Liver (tissue), 9 donors: Measurements from ENCODE around the gene APP. TPM values are rescaled to one million over a fixed set of nuclear protein-coding genes. Genes with fewer than 3 reads are reported as not detected.

ENCODE experiments used
- DNase-seq: peaks from one replicate; pipeline ENCODE4 v3.0.0-alpha.2; 2017; ENCODE audit warnings: low spot score
- H3K27ac ChIP-seq, 2 donors: one replicate each; pipeline ENCODE4 v1.7.0; 2013; ENCODE audit warnings: inconsistent platforms in 2 of 2, low read length in 2 of 2, control low read depth in 1 of 2, low read depth in 1 of 2, mild to moderate bottlenecking in 1 of 2
- H3K27me3 ChIP-seq, 4 donors: one replicate each; pipeline versions ENCODE4 v1.6.1 to v1.7.0; 2013; ENCODE audit warnings: low read length in 3 of 4, inconsistent platforms in 1 of 4, mild to moderate bottlenecking in 1 of 4, moderate library complexity in 1 of 4; ENCODE audit not compliant: control insufficient read depth in 4 of 4, insufficient read depth in 4 of 4
- H3K36me3 ChIP-seq, 4 donors: one replicate each; pipeline versions ENCODE4 v1.6.1 to v1.7.0; 2013; ENCODE audit warnings: low read length in 3 of 4, mild to moderate bottlenecking in 3 of 4, low read depth in 1 of 4, moderate library complexity in 1 of 4; ENCODE audit not compliant: control insufficient read depth in 4 of 4, insufficient read depth in 3 of 4
- H3K4me1 ChIP-seq, 4 donors: one replicate each; pipeline versions ENCODE4 v1.6.1 to v1.7.0; 2013; ENCODE audit warnings: low read length in 3 of 4, mild to moderate bottlenecking in 3 of 4, moderate library complexity in 1 of 4; ENCODE audit not compliant: control insufficient read depth in 4 of 4, insufficient read depth in 4 of 4
- H3K4me3 ChIP-seq, 3 donors: one replicate each; pipeline versions ENCODE4 v1.6.1 to v1.7.0; 2013; ENCODE audit warnings: low read length in 3 of 3, control low read depth in 1 of 3, low read depth in 1 of 3, mild to moderate bottlenecking in 1 of 3
- H3K9ac ChIP-seq, 2 donors: one replicate each; pipeline ENCODE4 v1.7.0; 2013; ENCODE audit warnings: low read length in 2 of 2, mild to moderate bottlenecking in 2 of 2, moderate library complexity in 2 of 2, control low read depth in 1 of 2, low read depth in 1 of 2
- H3K9me3 ChIP-seq, 4 donors: one replicate each; pipeline versions ENCODE4 v1.6.1 to v1.7.0; 2013; ENCODE audit warnings: low read length in 3 of 4; ENCODE audit not compliant: control insufficient read depth in 4 of 4
- ATF3 ChIP-seq: IDR thresholded peaks from 2 replicates; pipeline ENCODE4 v1.6.1; 2016; ENCODE audit warnings: antibody characterized with exemption
- EGR1 ChIP-seq, 2 donors: IDR thresholded peaks; 2 replicates each; pipeline ENCODE4 v1.6.1; 2016 to 2018; ENCODE audit warnings: antibody characterized with exemption in 2 of 2, low read depth in 2 of 2
- FOXA1 ChIP-seq: IDR thresholded peaks from 2 replicates; pipeline ENCODE4 v1.6.1; 2016; ENCODE audit warnings: antibody characterized with exemption
- FOXA2 ChIP-seq: IDR thresholded peaks from 2 replicates; pipeline ENCODE4 v1.6.1; 2016; ENCODE audit warnings: antibody characterized with exemption
- GABPA ChIP-seq, 2 donors: IDR thresholded peaks in 1 of 2; conservative IDR thresholded peaks in 1 of 2; 2 replicates each; pipeline ENCODE4 v1.6.1; 2016; ENCODE audit warnings: antibody characterized with exemption in 2 of 2, mild to moderate bottlenecking in 1 of 2, moderate library complexity in 1 of 2
- HNF4A ChIP-seq, 2 donors: conservative IDR thresholded peaks; 2 replicates each; pipeline ENCODE4 v1.6.1; 2016; ENCODE audit warnings: antibody characterized with exemption in 2 of 2, mild to moderate bottlenecking in 2 of 2
- HNF4G ChIP-seq: IDR thresholded peaks from 2 replicates; pipeline ENCODE4 v1.6.1; 2016; ENCODE audit warnings: antibody characterized with exemption
- JUND ChIP-seq, 2 donors: IDR thresholded peaks; 2 replicates each; pipeline ENCODE4 v1.6.1; 2016; ENCODE audit warnings: antibody characterized with exemption in 2 of 2
- NR2F2 ChIP-seq: IDR thresholded peaks from 2 replicates; pipeline ENCODE4 v1.6.1; 2016; ENCODE audit warnings: antibody characterized with exemption
- RAD21 ChIP-seq, 2 donors: IDR thresholded peaks; 2 replicates each; pipeline ENCODE4 v1.6.1; 2016; ENCODE audit warnings: antibody characterized with exemption in 2 of 2, mild to moderate bottlenecking in 2 of 2
- RXRA ChIP-seq, 2 donors: IDR thresholded peaks; 2 replicates each; pipeline ENCODE4 v1.6.1; 2017 to 2018; ENCODE audit warnings: antibody characterized with exemption in 2 of 2, mild to moderate bottlenecking in 1 of 2
- SP1 ChIP-seq: IDR thresholded peaks from 2 replicates; pipeline ENCODE4 v1.6.1; 2018; ENCODE audit warnings: antibody characterized with exemption, mild to moderate bottlenecking
- TAF1 ChIP-seq: conservative IDR thresholded peaks from 2 replicates; pipeline ENCODE4 v1.6.1; 2016; ENCODE audit warnings: antibody characterized with exemption, mild to moderate bottlenecking
- YY1 ChIP-seq: IDR thresholded peaks from 2 replicates; pipeline ENCODE4 v1.6.1; 2016; ENCODE audit warnings: antibody characterized with exemption, mild to moderate bottlenecking
- ZBTB33 ChIP-seq: IDR thresholded peaks from 2 replicates; pipeline ENCODE4 v1.6.1; 2016; ENCODE audit warnings: antibody characterized with exemption
- WGBS: extraction: QIAGEN DNeasy Blood & Tissue Kit; methylation state at CpG from one replicate; pipeline ENCODE4 v1.1.7; 2013; 5-methylcytosine and 5-hydroxymethylcytosine counted together
- polyA plus RNA-seq, 2 donors: library from polyadenylated mRNA; stranded (reverse) in 1 of 2; unstranded in 1 of 2; fragments of 200-250 nt in 1 of 2; fragments of >200 nt in 1 of 2; fragmentation: Nextera tagmentation in 1 of 2; extraction: Ambion mirVana in 1 of 2; gene quantifications; one replicate each; pipeline versions ENCODE4 v1.2.1 to v1.2.3, GENCODE V29; 2013 to 2015
- total RNA-seq, 2 donors: library from RNA; depleted of rRNA; stranded (reverse); fragments of >200 nt; gene quantifications; one replicate each; pipeline ENCODE4 v1.2.3, GENCODE V29; 2014
- TF ChIP-seq, protein P1 (sequence below): IDR thresholded peaks from 2 replicates; pipeline ENCODE4 v1.6.1; 2016; ENCODE audit warnings: antibody characterized with exemption, mild to moderate bottlenecking
- TF ChIP-seq, protein P2 (sequence below): fragments of 150-350 bp; IDR thresholded peaks from 2 replicates; pipeline ENCODE4 v1.5.1; 2017; ENCODE audit warnings: improper control_type of control experiment, low read depth, low read length; ENCODE audit not compliant: missing input control
- TF ChIP-seq, protein P3 (sequence below): IDR thresholded peaks from 2 replicates; pipeline ENCODE4 v1.6.1; 2016; ENCODE audit warnings: antibody characterized with exemption
- donor health status: healthy.
- donor health status: healthy.
- donor health status: healthy.
- donor health status: healthy.
- donor health status: healthy.

APP gene
- total and polyA plus RNA-seq, 4 donors: 24.9 to 201 (median 111) TPM

DNA sequence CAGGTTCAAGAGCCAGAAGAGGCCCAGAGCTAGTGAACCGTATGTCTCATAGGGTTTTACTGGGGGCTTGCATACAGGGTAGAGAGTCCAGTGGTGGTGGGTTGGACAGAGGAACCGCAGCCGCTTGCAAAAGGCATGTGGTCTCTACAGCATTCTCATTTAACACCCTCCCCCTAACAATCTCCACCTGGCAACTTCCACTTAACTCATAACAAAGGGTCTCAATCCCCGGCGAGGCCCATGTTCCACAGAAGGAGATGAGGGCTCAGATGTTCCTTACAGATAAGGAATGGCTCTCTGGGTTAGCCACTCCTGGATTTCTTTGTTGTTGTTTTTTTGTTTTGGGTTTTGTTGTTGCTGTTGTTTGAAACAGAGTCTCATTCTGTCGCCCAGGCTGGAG, 106.1 kb downstream of the APP start:
- Histone ChIP-seq H3K27ac (no peak overlapping the region), H3K36me3 (no peaks in the 10 kb centered on the region), H3K27me3 (no peaks in the 10 kb centered on the region), H3K4me3 (no peak overlapping the region), H3K9ac (no peak overlapping the region), H3K9me3 (no peaks in the 10 kb centered on the region), H3K4me1 (peaks cover 4 to 7% (median 5%) of the 10 kb centered on the region in 4 donors)
- no peak for DNase-seq
- WGBS: over 99% methylated on average over 6 of the region's 6 CpGs
- TF ChIP-seq, protein P1, sequence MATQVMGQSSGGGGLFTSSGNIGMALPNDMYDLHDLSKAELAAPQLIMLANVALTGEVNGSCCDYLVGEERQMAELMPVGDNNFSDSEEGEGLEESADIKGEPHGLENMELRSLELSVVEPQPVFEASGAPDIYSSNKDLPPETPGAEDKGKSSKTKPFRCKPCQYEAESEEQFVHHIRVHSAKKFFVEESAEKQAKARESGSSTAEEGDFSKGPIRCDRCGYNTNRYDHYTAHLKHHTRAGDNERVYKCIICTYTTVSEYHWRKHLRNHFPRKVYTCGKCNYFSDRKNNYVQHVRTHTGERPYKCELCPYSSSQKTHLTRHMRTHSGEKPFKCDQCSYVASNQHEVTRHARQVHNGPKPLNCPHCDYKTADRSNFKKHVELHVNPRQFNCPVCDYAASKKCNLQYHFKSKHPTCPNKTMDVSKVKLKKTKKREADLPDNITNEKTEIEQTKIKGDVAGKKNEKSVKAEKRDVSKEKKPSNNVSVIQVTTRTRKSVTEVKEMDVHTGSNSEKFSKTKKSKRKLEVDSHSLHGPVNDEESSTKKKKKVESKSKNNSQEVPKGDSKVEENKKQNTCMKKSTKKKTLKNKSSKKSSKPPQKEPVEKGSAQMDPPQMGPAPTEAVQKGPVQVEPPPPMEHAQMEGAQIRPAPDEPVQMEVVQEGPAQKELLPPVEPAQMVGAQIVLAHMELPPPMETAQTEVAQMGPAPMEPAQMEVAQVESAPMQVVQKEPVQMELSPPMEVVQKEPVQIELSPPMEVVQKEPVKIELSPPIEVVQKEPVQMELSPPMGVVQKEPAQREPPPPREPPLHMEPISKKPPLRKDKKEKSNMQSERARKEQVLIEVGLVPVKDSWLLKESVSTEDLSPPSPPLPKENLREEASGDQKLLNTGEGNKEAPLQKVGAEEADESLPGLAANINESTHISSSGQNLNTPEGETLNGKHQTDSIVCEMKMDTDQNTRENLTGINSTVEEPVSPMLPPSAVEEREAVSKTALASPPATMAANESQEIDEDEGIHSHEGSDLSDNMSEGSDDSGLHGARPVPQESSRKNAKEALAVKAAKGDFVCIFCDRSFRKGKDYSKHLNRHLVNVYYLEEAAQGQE: no peak
- TF ChIP-seq HNF4G (no peak), FOXA2 (no peak), GABPA (IDR thresholded peaks at IDR 0.05 in 1 of 2, conservative IDR thresholded peaks at IDR 0.05 in 1 of 2) (no peak), ATF3 (no peak), YY1 (no peak), RAD21 (IDR thresholded peaks at IDR 0.05) (no peak), EGR1 (IDR thresholded peaks at IDR 0.05; ENCODE audit: low read depth in 2 of 2) (no peak), ZBTB33 (no peak), TAF1 (no peak), JUND (IDR thresholded peaks at IDR 0.05) (no peak), FOXA1 (no peak), RXRA (IDR thresholded peaks at IDR 0.05) (no peak)
- TF ChIP-seq, protein P2, sequence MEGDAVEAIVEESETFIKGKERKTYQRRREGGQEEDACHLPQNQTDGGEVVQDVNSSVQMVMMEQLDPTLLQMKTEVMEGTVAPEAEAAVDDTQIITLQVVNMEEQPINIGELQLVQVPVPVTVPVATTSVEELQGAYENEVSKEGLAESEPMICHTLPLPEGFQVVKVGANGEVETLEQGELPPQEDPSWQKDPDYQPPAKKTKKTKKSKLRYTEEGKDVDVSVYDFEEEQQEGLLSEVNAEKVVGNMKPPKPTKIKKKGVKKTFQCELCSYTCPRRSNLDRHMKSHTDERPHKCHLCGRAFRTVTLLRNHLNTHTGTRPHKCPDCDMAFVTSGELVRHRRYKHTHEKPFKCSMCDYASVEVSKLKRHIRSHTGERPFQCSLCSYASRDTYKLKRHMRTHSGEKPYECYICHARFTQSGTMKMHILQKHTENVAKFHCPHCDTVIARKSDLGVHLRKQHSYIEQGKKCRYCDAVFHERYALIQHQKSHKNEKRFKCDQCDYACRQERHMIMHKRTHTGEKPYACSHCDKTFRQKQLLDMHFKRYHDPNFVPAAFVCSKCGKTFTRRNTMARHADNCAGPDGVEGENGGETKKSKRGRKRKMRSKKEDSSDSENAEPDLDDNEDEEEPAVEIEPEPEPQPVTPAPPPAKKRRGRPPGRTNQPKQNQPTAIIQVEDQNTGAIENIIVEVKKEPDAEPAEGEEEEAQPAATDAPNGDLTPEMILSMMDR: no peak

GRCh38 chr21:26061437-26061836, 109.1 kb downstream of the APP start:
- no peak for DNase-seq
- Histone ChIP-seq H3K36me3 (no peaks in the 10 kb centered on the region), H3K27me3 (no peaks in the 10 kb centered on the region), H3K9me3 (no peaks in the 10 kb centered on the region), H3K4me3 (no peak overlapping the region), H3K27ac (no peak overlapping the region), H3K4me1 (peaks cover 3 to 4% (median 4%) of the 10 kb centered on the region in 4 donors), H3K9ac (no peak overlapping the region)
- TF ChIP-seq SP1 (no peak), RXRA (IDR thresholded peaks at IDR 0.05) (no peak), FOXA2 (no peak), YY1 (no peak), GABPA (IDR thresholded peaks at IDR 0.05 in 1 of 2, conservative IDR thresholded peaks at IDR 0.05 in 1 of 2) (no peak), HNF4G (no peak), TAF1 (no peak), FOXA1 (no peak), ZBTB33 (no peak), EGR1 (IDR thresholded peaks at IDR 0.05; ENCODE audit: low read depth in 2 of 2) (no peak), ATF3 (no peak), HNF4A (conservative IDR thresholded peaks at IDR 0.05) (no peak), NR2F2 (no peak), RAD21 (IDR thresholded peaks at IDR 0.05) (no peak)
- TF ChIP-seq, protein P2: no peak
- TF ChIP-seq, protein P3, sequence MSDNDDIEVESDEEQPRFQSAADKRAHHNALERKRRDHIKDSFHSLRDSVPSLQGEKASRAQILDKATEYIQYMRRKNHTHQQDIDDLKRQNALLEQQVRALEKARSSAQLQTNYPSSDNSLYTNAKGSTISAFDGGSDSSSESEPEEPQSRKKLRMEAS: no peak
- WGBS: 76% methylated on average over 4 of the region's 4 CpGs
